Tibial artery (tissue), 4 donors: ENCODE data around the gene CCDC157.
A peak's percentile ranks its signal among the peaks of the same experiment; 100 is the strongest.

Experiments used
- DNase-seq, 2 donors: peaks; one replicate each; pipeline ENCODE4 v3.0.0-alpha.2; 2019
- H3K27ac ChIP-seq, 2 donors: fragments of 200-600 bp; sonication (generic) in 1 of 2; 1 replicate in 1 of 2; 2 replicates in 1 of 2; pipeline ENCODE4 v1.5.1; 2018 to 2019; ENCODE audit warnings: mild to moderate bottlenecking in 1 of 2
- H3K27me3 ChIP-seq, 2 donors: fragments of 200-600 bp; sonication (generic) in 1 of 2; one replicate each; pipeline versions ENCODE4 v1.5.1 to v1.6.0; 2016 to 2019
- H3K36me3 ChIP-seq, 3 donors: fragments of 200-600 bp; sonication (generic) in 2 of 3; one replicate each; pipeline ENCODE4 v1.5.1; 2016 to 2019; ENCODE audit warnings: mild to moderate bottlenecking in 2 of 3
- H3K4me1 ChIP-seq, 4 donors: fragments of 200-600 bp; sonication (generic) in 2 of 4; 1 replicate in 3 of 4; 2 replicates in 1 of 4; pipeline ENCODE4 v1.5.1; 2016 to 2019
- H3K4me3 ChIP-seq, 2 donors: fragments of 200-600 bp; sonication (generic) in 1 of 2; 1 replicate in 1 of 2; 2 replicates in 1 of 2; pipeline ENCODE4 v1.5.1; 2018 to 2019; ENCODE audit warnings: mild to moderate bottlenecking in 2 of 2
- H3K9me3 ChIP-seq, 3 donors: fragments of 200-600 bp; sonication (generic) in 1 of 3; one replicate each; pipeline ENCODE4 v1.5.1; 2016 to 2019
- intact Hi-C: fragments of 100-400 bp; cut with DNase I; formaldehyde crosslinking; loops from one replicate; pipeline ENCODE4 v1.15.0; 2023; ENCODE audit warnings: low total_unique reads
- TF ChIP-seq, protein P1 (sequence below), 2 experiments: fragments of 200-600 bp in 1 of 2; fragments of 450-650 bp in 1 of 2; IDR thresholded peaks; one replicate each; pipeline ENCODE4 v1.5.1; 2017 to 2019; ENCODE audit warnings: antibody characterized with exemption in 2 of 2, mild to moderate bottlenecking in 1 of 2, moderate library complexity in 1 of 2

The CCDC157 gene

DNA sequence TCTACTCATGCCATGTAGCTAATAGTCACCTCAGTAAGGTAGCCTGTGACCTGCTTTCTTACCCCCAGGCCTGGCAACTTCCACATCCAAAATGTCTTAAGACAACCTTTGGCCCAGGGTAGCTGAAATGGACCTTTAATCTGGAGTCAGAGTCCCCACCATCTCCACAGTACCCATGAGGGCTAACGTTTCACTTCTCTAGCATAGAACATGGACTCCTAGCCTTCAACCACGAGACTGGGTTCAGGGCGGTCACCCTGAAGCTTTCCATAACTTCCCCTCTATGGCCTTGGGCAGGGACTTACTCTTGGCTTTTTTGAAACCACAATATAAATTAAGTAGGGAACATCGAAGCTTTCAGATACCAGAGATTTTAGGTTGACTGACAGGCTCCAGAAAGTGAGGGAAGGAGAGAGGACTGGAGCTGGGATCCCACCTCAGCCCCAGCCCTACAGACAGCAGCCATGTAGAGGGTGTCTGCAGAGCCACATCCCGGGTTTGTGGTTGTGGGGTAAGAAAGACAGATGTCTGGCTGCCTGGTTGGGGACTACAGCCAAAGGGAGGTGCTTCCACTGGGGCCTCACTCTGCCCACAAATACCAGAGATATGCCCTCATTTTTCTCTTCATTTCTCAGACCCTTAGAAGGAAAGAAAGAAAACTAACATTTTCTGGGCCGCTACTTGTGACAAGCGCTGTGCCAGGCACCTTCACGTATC lies 32.6 kb upstream of the CCDC157 start:
- peak in 1 of 2 donors; percentile 35 for DNase-seq
- Histone ChIP-seq H3K27ac (peak overlapping the region; percentile 84 to 92), H3K4me3 (peak overlapping the region; percentile 72 to 99), H3K9me3 (no peaks in the 10 kb centered on the region), H3K36me3 (peaks cover 0 to 8% (median 8%) of the 10 kb centered on the region in 3 donors), H3K27me3 (no peaks in the 10 kb centered on the region), H3K4me1 (peaks cover 0 to 75% (median 59%) of the 10 kb centered on the region in 4 donors)
- intact Hi-C loops: no loop called here
- TF ChIP-seq, protein P1, sequence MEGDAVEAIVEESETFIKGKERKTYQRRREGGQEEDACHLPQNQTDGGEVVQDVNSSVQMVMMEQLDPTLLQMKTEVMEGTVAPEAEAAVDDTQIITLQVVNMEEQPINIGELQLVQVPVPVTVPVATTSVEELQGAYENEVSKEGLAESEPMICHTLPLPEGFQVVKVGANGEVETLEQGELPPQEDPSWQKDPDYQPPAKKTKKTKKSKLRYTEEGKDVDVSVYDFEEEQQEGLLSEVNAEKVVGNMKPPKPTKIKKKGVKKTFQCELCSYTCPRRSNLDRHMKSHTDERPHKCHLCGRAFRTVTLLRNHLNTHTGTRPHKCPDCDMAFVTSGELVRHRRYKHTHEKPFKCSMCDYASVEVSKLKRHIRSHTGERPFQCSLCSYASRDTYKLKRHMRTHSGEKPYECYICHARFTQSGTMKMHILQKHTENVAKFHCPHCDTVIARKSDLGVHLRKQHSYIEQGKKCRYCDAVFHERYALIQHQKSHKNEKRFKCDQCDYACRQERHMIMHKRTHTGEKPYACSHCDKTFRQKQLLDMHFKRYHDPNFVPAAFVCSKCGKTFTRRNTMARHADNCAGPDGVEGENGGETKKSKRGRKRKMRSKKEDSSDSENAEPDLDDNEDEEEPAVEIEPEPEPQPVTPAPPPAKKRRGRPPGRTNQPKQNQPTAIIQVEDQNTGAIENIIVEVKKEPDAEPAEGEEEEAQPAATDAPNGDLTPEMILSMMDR (IDR thresholded peaks at IDR 0.05): no peak

DNA sequence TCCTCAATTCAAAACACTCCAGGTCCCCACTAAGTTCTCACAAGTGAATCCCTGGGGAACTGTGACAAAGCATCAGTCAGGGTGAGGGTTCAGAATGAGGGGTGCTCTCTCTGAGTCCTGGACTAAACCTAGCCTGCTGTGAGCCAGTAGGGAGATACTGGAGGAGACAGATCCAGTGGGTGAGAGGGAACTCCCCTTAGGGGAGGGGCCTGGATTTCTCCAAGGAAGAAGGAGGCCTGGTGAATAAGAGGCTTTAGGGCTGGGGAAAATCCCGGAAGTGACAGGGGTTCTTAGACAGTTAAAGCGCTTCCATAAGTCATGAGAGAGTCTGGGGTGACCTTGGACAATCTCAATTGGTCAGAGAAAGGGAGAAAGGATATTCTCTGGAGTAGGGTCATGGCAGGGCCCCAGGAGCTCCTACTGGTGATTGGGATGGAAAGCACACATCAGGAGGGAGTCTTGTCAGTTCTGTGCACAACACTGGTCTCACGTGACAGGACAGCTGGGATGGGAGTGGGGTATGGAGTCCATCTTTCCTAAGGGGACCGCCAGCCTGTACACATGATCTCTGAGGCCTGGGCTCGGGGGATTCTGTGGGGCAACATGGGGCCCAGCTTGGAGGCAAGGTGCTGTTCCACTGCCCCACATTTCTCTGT lies 31.6 kb upstream of the CCDC157 start:
- TF ChIP-seq, protein P1 (IDR thresholded peaks at IDR 0.05): no peak
- Histone ChIP-seq H3K9me3 (no peaks in the 10 kb centered on the region), H3K4me1 (peaks cover 0 to 65% (median 54%) of the 10 kb centered on the region in 4 donors), H3K27me3 (no peaks in the 10 kb centered on the region), H3K27ac (peak overlapping the region; percentile 84 to 92), H3K36me3 (peaks cover 0 to 7% (median 0%) of the 10 kb centered on the region in 3 donors), H3K4me3 (peak overlapping the region; percentile 72 to 99)
- intact Hi-C loops: no loop called here
- peak; percentile 84 to 85 for DNase-seq

DNA sequence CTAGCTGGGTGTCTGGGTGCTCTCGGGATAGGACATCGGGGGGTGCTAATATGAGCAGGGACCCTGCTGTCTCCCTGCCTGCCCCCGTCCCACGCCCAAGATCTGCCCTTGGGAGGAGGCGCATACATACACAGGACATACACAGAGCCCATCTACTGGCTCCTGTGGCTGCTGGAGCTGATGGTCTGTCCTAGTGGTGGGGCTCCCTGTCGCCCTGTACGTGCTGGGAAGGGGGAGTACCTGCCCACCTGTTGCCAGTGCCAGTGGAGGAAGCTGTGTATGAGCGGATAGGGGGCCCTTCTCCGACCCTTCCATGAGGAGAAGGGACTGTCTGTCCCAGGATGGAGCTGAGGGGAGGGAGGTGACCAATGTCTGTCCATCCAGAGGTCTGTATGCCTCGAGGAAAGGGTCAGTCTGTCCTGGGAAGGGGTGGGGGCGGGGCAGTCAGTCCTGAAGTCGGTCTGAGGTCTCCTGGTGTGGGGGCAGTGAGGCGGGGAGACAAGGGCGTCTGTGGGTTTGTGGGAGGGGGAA lies 31.0 kb upstream of the CCDC157 start:
- TF ChIP-seq, protein P1 (IDR thresholded peaks at IDR 0.05): no peak
- Histone ChIP-seq H3K27me3 (no peaks in the 10 kb centered on the region), H3K36me3 (peaks cover 0 to 6% (median 4%) of the 10 kb centered on the region in 3 donors), H3K27ac (peak overlapping the region; percentile 84 to 92), H3K9me3 (no peaks in the 10 kb centered on the region), H3K4me3 (peak overlapping the region; percentile 72 to 99), H3K4me1 (peaks cover 0 to 59% (median 51%) of the 10 kb centered on the region in 4 donors)
- intact Hi-C loops: loop anchor here (2.0 kb wide), 1 partner anchor 37 kb away; the partner anchor contains the start of gene CASTOR1
- DNase-seq: peak in 1 of 2 donors; percentile 67

DNA sequence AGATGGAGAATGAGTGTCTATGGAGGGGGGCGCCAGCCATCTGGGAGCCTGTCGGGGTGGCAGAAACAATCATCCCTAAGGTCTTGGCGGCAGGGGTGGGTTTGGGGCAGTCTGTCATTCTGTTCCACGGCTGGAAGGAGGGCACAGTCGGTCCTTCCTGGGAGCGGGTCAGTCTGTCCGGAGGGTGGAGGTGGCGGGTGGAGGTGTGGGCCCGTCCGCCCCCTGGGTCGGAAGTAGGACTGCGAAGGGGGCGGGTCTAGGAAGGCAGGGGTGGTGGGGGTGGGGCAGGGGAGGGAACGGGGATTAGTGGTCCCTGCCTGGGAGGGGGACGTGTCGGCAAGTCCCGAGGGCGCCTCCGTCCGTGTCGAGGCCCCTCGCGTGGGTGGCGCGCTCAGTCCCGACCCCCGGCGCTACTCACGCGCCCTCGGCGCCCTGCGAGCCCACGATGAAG lies 30.5 kb upstream of the CCDC157 start:
- TF ChIP-seq, protein P1 (IDR thresholded peaks at IDR 0.05): no peak
- H3K4me3 ChIP-seq: peak overlapping the region; percentile 72 to 99
- peak overlapping the region; percentile 84 to 92 for H3K27ac ChIP-seq
- DNase-seq: peak; percentile 37 to 76
- H3K27me3 ChIP-seq: no peaks in the 10 kb centered on the region
- intact Hi-C loops: loop anchor here (2.0 kb wide), 1 partner anchor 37 kb away; the partner anchor contains the start of gene CASTOR1
- H3K36me3 ChIP-seq: peaks cover 0 to 10% (median 9%) of the 10 kb centered on the region in 3 donors
- H3K4me1 ChIP-seq: peaks cover 0 to 54% (median 46%) of the 10 kb centered on the region in 4 donors
- H3K9me3 ChIP-seq: no peaks in the 10 kb centered on the region

DNA sequence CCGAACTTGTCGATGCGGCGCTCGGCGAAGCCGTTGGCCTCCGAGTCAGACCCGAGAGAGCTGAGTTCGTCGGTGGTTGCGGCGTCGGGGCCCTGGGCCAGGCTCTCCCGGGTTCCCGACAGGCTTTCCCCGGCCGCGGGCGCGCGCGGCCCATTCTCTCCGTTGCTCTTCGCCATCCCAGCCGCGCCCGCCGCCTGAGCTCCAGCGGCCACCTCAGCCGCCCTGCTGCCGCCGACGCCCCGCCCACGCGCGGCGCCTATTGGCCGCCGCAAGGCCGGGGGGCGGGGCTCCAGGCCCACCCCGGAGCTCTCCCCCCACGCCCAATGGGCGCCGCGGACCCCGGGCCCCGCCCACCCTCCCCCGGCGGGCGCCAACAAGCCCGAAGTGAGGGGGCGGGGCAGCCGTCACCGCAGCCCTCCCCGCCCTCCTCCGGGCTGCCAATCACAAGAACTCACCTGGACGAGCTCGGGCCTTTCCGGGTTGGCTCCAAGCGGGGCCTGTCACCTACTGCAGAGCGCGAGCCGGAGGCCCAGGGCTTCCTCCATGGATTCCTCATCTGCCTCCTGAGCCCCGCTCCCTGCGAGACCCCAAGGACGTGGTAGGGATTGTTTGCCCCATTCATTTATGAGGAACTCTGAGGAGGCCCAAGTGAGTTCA lies 30.0 kb upstream of the CCDC157 start, which contains the start of gene TBC1D10A:
Gene TBC1D10A (minus strand): TSS at position 236 of the 657 bp plus-strand sequence. CDS start 60 bp downstream, at position 176.
- TF ChIP-seq, protein P1 (IDR thresholded peaks at IDR 0.05): no peak
- H3K9me3 ChIP-seq: no peaks in the 10 kb centered on the region
- peak; percentile 87 to 94 for DNase-seq
- peak within 1 kb of the TSS; percentile 72 to 99 for H3K4me3 ChIP-seq
- peaks cover 0 to 49% (median 41%) of the 10 kb centered on the region in 4 donors for H3K4me1 ChIP-seq
- peak within 1 kb of the TSS; percentile 84 to 92 for H3K27ac ChIP-seq
- peaks cover 0 to 15% (median 14%) of the 10 kb centered on the region in 3 donors for H3K36me3 ChIP-seq
- intact Hi-C loops: loop anchor here (2.0 kb wide), 1 partner anchor 38 kb away; the partner anchor contains the start of gene CASTOR1
- no peaks in the 10 kb centered on the region for H3K27me3 ChIP-seq
